ENCODE data around the gene NTN1.

DNA sequence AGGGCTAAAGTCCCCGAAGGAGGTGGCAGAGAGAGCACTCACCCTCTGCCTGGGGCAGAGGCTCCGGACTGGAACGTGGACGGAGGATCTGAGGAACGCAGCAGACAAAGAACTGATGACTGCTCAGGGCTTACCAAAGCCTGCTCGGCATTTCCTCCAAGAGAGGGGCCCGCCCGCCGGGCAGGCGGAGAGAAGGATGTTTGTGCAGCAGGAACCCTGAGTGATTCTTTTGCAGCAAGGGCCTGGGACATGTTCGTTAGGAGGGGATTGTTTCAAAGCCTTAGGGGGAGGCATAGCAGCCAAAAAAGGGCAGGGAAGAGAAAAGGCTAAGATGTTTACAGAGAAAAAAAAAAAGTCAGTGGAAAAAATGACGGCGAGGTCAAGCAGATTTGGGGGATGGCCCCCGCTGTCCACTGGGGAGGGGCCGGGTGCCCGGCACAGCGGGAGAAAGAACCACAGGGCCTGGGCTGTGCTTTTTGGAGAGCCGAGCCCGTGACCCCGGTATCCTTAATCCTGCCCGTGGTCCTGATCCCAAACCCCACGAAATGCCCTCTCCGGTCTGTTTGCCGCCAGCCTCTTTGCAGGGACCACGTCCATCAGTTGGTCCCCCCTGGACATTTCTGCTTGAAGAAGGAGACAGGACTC, 129.3 kb downstream of the NTN1 start:
- TF ChIP-seq CTCF (IDR thresholded peaks at IDR 0.05) (no peak), POLR2A (IDR thresholded peaks at IDR 0.05) (no peak)
